Vagina (tissue), 2 donors: ENCODE measurements around the gene TNNC1. TPM values are rescaled to one million over a fixed set of nuclear protein-coding genes. Genes with fewer than 3 reads are reported as not detected.
A peak's percentile ranks its signal among the peaks of the same experiment; 100 is the strongest.

ENCODE experiments used
- DNase-seq, 2 donors: peaks; one replicate each; pipeline ENCODE4 v3.0.0-alpha.2; 2017; ENCODE audit errors: extremely low spot score in 2 of 2
- H3K27ac ChIP-seq: fragments of 200-600 bp; sonication (generic); one replicate; pipeline ENCODE4 v1.5.1; 2019
- H3K27me3 ChIP-seq: fragments of 200-600 bp; sonication (generic); one replicate; pipeline ENCODE4 v1.5.1; 2019
- H3K36me3 ChIP-seq, 2 donors: fragments of 200-600 bp; sonication (generic); one replicate each; pipeline ENCODE4 v1.5.1; 2017 to 2019
- H3K4me1 ChIP-seq: fragments of 200-600 bp; sonication (generic); one replicate; pipeline ENCODE4 v1.5.1; 2019
- H3K4me3 ChIP-seq, 2 donors: fragments of 200-600 bp; sonication (generic); 1 replicate in 1 of 2; 2 replicates in 1 of 2; pipeline ENCODE4 v1.5.1; 2016 to 2019
- H3K9me3 ChIP-seq: fragments of 200-600 bp; sonication (generic); one replicate; pipeline ENCODE4 v1.5.1; 2019
- POLR2A ChIP-seq, 2 donors: fragments of 450-650 bp; IDR thresholded peaks; one replicate each; pipeline ENCODE4 v1.6.1; 2017; ENCODE audit warnings: antibody characterized with exemption in 2 of 2, mild to moderate bottlenecking in 2 of 2, moderate library complexity in 2 of 2
- POLR2AphosphoS5 ChIP-seq, 2 donors: sonication (generic); formaldehyde crosslinking; IDR thresholded peaks; one replicate each; pipeline ENCODE4 v1.9.0; 2017; ENCODE audit warnings: antibody characterized with exemption in 2 of 2, mild to moderate bottlenecking in 2 of 2, low read depth in 1 of 2; ENCODE audit not compliant: insufficient read depth in 1 of 2
- intact Hi-C: fragments of 100-400 bp; cut with DNase I; formaldehyde crosslinking; loops from one replicate; pipeline ENCODE4 v1.15.1; 2023
- total RNA-seq: library from RNA; depleted of rRNA; stranded (reverse); fragments of >200 nt; gene quantifications from one replicate; pipeline ENCODE4 v1.2.3, GENCODE V29; 2016
- TF ChIP-seq, protein P1 (sequence below), 3 experiments: fragments of 450-650 bp in 2 of 3; fragments of 200-600 bp in 1 of 3; sonication (generic) in 1 of 3; IDR thresholded peaks; one replicate each; pipeline ENCODE4 v1.5.1; 2017 to 2019; ENCODE audit warnings: antibody characterized with exemption in 3 of 3, mild to moderate bottlenecking in 2 of 3, moderate library complexity in 2 of 3

Gene TNNC1
- total RNA-seq, 1 donor from 2014 or later, result 1.7 TPM

DNA sequence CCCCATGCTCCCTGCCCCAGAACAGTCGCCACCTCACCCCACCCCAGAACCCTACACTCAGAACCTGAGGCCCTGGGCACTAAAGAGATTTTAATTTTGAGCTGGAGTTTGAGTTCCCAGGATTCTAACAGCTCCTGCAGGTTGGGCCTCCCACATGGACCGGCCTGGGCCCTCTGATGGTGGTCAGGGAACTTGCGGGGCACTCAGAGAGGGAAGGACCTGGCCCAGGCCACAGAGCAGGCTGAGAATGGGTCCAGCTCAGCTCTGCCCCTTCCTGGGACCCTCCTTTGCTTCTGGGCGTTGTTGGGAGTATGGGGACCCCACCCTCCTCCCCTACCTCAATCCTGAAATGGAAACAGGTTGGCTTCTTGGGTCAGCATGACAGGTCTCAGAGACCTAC lies 7.8 kb downstream of the TNNC1 start:
- no peaks in the 10 kb centered on the region for H3K36me3 ChIP-seq
- no peaks in the 10 kb centered on the region for H3K4me1 ChIP-seq
- intact Hi-C loops, result no loop called here
- DNase-seq, result no peak
- H3K27ac ChIP-seq, result no peak overlapping the region
- no peaks in the 10 kb centered on the region for H3K9me3 ChIP-seq
- no peaks in the 10 kb centered on the region for H3K27me3 ChIP-seq
- TF ChIP-seq, protein P1, sequence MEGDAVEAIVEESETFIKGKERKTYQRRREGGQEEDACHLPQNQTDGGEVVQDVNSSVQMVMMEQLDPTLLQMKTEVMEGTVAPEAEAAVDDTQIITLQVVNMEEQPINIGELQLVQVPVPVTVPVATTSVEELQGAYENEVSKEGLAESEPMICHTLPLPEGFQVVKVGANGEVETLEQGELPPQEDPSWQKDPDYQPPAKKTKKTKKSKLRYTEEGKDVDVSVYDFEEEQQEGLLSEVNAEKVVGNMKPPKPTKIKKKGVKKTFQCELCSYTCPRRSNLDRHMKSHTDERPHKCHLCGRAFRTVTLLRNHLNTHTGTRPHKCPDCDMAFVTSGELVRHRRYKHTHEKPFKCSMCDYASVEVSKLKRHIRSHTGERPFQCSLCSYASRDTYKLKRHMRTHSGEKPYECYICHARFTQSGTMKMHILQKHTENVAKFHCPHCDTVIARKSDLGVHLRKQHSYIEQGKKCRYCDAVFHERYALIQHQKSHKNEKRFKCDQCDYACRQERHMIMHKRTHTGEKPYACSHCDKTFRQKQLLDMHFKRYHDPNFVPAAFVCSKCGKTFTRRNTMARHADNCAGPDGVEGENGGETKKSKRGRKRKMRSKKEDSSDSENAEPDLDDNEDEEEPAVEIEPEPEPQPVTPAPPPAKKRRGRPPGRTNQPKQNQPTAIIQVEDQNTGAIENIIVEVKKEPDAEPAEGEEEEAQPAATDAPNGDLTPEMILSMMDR (IDR thresholded peaks at IDR 0.05), result no peak
- TF ChIP-seq POLR2AphosphoS5 (IDR thresholded peaks at IDR 0.05; ENCODE audit: insufficient read depth in 1 of 2, low read depth in 1 of 2) (no peak), POLR2A (IDR thresholded peaks at IDR 0.05) (no peak)
- H3K4me3 ChIP-seq, result no peak overlapping the region

DNA sequence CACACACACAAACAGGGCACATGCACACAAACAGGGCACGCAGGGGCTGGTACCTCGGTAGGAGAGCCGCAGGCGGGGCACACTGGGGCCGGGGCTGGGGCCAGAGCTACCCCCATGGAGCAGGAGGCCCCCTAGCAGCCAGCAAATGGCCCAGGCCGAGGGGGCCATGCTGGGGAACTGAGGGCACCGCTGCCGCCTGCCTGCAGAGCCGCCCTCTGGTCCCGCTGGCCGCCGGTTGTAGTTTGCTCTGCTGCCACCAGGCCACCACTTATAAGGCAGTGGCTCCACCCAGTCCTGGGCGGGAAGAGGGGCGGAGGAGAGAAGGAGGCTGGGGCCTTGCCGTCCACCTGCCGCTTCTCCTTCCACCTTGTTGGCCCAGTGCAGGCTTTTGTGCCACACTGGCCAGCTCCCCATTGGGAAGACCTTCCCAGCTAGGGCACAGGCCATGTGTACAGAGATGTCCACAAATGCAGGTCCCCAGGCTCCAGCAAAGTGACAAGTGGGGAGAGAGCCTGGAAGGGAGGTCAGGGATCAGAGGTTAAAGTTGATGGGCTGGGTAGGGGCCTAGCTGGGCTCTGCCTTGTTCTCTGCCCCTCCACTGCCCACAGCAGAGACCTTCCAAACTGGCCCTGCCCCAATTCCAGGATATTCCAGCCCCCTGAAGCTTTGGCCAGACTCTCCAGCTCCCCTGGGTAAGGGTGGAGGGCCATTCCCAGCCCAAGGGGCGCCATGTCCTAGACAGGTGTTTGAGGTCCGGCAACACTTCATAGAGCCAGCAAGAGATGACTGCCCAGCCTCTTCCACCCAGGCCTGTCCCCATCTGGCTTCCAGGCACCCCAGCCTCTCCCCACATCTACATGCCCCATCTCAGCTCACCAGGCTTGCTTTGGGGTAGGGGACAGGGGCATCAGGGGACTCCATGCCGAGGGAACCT lies 8.7 kb downstream of the TNNC1 start, which contains the start of gene SEMA3G:
SEMA3G (minus strand) TSS at position 244 of the 934 bp plus-strand sequence; CDS start at position 168, 76 bp downstream.
- no peaks in the 10 kb centered on the region for H3K9me3 ChIP-seq
- intact Hi-C loops, result loop anchor here (2.0 kb wide), 1 partner anchor 16 kb away; no protein-coding TSS in a partner anchor
- DNase-seq, result no peak
- no peaks in the 10 kb centered on the region for H3K4me1 ChIP-seq
- H3K27me3 ChIP-seq, result no peaks in the 10 kb centered on the region
- H3K27ac ChIP-seq, result no peak within 1 kb of the TSS
- H3K4me3 ChIP-seq, result peak within 1 kb of the TSS in 1 of 2 donors; percentile 28
- H3K36me3 ChIP-seq, result no peaks in the 10 kb centered on the region
- TF ChIP-seq, protein P1 (IDR thresholded peaks at IDR 0.05), result peak in 1 of 3 experiments; percentile 29
- TF ChIP-seq POLR2A (IDR thresholded peaks at IDR 0.05), result no peak

DNA sequence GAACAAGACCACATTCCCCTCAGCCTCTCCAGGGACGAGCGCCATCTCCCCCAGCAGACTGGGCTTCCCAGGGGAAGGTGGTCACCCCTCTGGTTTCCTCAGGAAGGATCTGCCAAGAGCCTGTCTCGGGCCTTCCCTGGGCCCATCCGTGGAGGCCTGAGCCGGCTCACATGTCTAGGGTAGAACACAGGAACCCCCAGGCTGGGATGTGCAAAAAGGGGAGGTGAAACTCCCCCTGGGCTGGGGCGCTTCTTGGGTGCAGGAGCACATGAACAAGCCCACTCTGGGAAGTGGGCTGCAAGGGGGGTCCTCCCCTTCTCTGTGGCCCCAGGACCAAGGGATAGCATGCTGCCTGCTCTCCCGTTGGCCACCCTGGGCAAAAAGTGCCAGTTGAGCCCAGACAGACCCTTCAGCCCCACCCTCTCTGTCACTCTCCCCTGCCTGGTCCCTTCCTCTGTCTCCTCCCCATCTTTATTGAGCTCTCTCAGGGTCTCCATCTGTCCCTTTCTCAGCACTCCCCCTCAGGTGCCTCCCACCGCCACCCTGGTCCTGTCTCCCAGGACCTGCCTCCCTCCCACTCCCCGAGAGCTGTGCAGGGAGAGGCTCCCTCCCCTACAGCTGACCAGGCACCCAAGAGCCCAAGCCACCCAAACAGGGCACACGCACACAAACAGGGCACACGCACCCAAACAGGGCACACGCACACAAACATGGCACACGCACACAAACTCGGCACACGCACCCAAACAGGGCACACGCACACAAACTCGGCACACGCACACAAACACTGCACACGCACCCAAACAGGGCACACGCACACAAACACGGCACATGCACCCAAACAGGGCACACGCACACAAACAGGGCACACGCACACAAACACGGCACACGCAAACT lies 9.8 kb downstream of the TNNC1 start:
- H3K9me3 ChIP-seq, result no peaks in the 10 kb centered on the region
- H3K36me3 ChIP-seq, result no peaks in the 10 kb centered on the region
- no peak overlapping the region for H3K27ac ChIP-seq
- no peaks in the 10 kb centered on the region for H3K4me1 ChIP-seq
- no peak for DNase-seq
- intact Hi-C loops, result loop anchor here (2.0 kb wide), 1 partner anchor 15 kb away; no protein-coding TSS in a partner anchor
- TF ChIP-seq POLR2AphosphoS5 (IDR thresholded peaks at IDR 0.05; ENCODE audit: insufficient read depth in 1 of 2, low read depth in 1 of 2) (no peak), POLR2A (IDR thresholded peaks at IDR 0.05) (no peak)
- TF ChIP-seq, protein P1 (IDR thresholded peaks at IDR 0.05), result no peak
- H3K27me3 ChIP-seq, result no peaks in the 10 kb centered on the region
- peak overlapping the region in 1 of 2 donors; percentile 28 for H3K4me3 ChIP-seq

DNA sequence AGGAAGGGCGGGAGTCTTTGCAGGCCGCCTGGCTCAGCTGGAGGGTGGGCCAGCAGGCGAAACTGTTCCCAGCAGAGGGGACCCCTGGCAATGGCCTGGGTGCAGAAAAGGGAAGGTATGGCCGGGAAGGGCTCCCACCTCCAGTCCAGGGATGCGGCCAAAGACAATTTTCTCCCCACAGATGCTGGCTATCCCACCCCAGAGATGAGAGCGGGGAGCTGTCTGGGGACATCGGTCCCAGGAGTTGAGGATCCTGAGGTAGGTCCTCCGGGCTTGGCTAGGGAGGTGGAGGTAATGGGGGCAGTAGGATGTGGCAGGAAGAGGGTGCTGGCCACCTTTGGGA lies 10.6 kb downstream of the TNNC1 start:
- Histone ChIP-seq H3K27me3 (no peaks in the 10 kb centered on the region), H3K27ac (no peak overlapping the region), H3K36me3 (no peaks in the 10 kb centered on the region), H3K4me3 (no peak overlapping the region), H3K9me3 (no peaks in the 10 kb centered on the region), H3K4me1 (peaks cover 5% of the 10 kb centered on the region)
- TF ChIP-seq POLR2AphosphoS5 (IDR thresholded peaks at IDR 0.05; ENCODE audit: insufficient read depth in 1 of 2, low read depth in 1 of 2), result no peak
- TF ChIP-seq POLR2A (IDR thresholded peaks at IDR 0.05), result no peak
- TF ChIP-seq, protein P1 (IDR thresholded peaks at IDR 0.05), result no peak
- intact Hi-C loops, result no loop called here
- DNase-seq, result no peak
